Measurements from ENCODE around the gene LDLRAD4. TPM values are rescaled to one million over a fixed set of nuclear protein-coding genes. Genes with fewer than 3 reads are reported as not detected.

LDLRAD4 gene
- polyA plus RNA-seq, 3 donors = 1.7 to 8.5 (median 3.7) TPM

GRCh38 chr18:13412901-13413300, 194.3 kb downstream of the LDLRAD4 start:
- 79 to 83% (median 81%) methylated on average over 8 of the region's 8 CpGs for WGBS, 3 donors
- no peak overlapping the region for H3K27ac ChIP-seq (ENCODE audit: low read depth, low read length)

- H3K27ac ChIP-seq (ENCODE audit: low read depth, low read length) = no peak overlapping the region
- WGBS, 3 donors = 65 to 91% (median 84%) methylated on average over 2 of the region's 2 CpGs
Measured at GRCh38 chr18:13414102-13414501, 195.5 kb downstream of the LDLRAD4 start.

GRCh38 chr18:13414521-13414920, 196.0 kb downstream of the LDLRAD4 start:
- 61 to 81% (median 80%) methylated on average over 4 of the region's 4 CpGs for WGBS, 3 donors
- H3K27ac ChIP-seq (ENCODE audit: low read depth, low read length) = no peak overlapping the region

- 81 to 88% (median 87%) methylated on average over 10 to 12 of the region's 12 CpGs for WGBS, 3 donors
- H3K27ac ChIP-seq (ENCODE audit: low read depth, low read length) = no peak overlapping the region
Measured at GRCh38 chr18:13415736-13416135, 197.2 kb downstream of the LDLRAD4 start.

GRCh38 chr18:13416208-13416607, 197.6 kb downstream of the LDLRAD4 start:
- WGBS, 3 donors = 46 to 69% (median 48%) methylated on average over 7 of the region's 7 CpGs
- H3K27ac ChIP-seq (ENCODE audit: low read depth, low read length) = no peak overlapping the region

GRCh38 chr18:13416848-13417247, 198.3 kb downstream of the LDLRAD4 start:
- no peak overlapping the region for H3K27ac ChIP-seq (ENCODE audit: low read depth, low read length)
- WGBS, 3 donors = 57 to 61% (median 57%) methylated on average over 3 of the region's 3 CpGs

- WGBS, 3 donors = 77 to 84% (median 80%) methylated on average over 11 of the region's 11 CpGs
- no peak overlapping the region for H3K27ac ChIP-seq (ENCODE audit: low read depth, low read length)
Measured at GRCh38 chr18:13418013-13418710, 199.6 kb downstream of the LDLRAD4 start.

- WGBS, 3 donors = 81 to 86% (median 84%) methylated on average over 18 to 19 of the region's 19 CpGs
Measured at GRCh38 chr18:13420969-13421686, 202.6 kb downstream of the LDLRAD4 start.

GRCh38 chr18:13422541-13423147, 204.1 kb downstream of the LDLRAD4 start:
- WGBS, 3 donors = 92 to 97% (median 96%) methylated on average over 5 of the region's 5 CpGs
- no peak overlapping the region for H3K27ac ChIP-seq (ENCODE audit: low read depth, low read length)

More at GRCh38 chr18:13420969-13421686, 202.6 kb downstream of the LDLRAD4 start:
- H3K27ac ChIP-seq (ENCODE audit: low read depth, low read length) = no peak overlapping the region

- 84 to 90% (median 90%) methylated on average over 9 of the region's 9 CpGs for WGBS, 3 donors
- no peak overlapping the region for H3K27ac ChIP-seq (ENCODE audit: low read depth, low read length)
Measured at GRCh38 chr18:13423352-13423751, 204.8 kb downstream of the LDLRAD4 start.

- 81 to 93% (median 93%) methylated on average over 7 of the region's 7 CpGs for WGBS, 3 donors
- H3K27ac ChIP-seq (ENCODE audit: low read depth, low read length) = no peak overlapping the region
Measured at GRCh38 chr18:13424363-13424762, 205.8 kb downstream of the LDLRAD4 start.

GRCh38 chr18:13425357-13426091, 207.0 kb downstream of the LDLRAD4 start:
- 67 to 83% (median 76%) methylated on average over 16 of the region's 16 CpGs for WGBS, 3 donors
- no peak overlapping the region for H3K27ac ChIP-seq (ENCODE audit: low read depth, low read length)

- 64 to 67% (median 66%) methylated on average over 3 of the region's 3 CpGs for WGBS, 3 donors
- no peak overlapping the region for H3K27ac ChIP-seq (ENCODE audit: low read depth, low read length)
Measured at GRCh38 chr18:13427354-13427753, 208.8 kb downstream of the LDLRAD4 start.

- H3K27ac ChIP-seq (ENCODE audit: low read depth, low read length) = no peak overlapping the region
- 64 to 91% (median 82%) methylated on average over 3 of the region's 3 CpGs for WGBS, 3 donors
Measured at GRCh38 chr18:13428319-13428718, 209.8 kb downstream of the LDLRAD4 start.

- WGBS, 3 donors = 78 to 92% (median 92%) methylated on average over 5 of the region's 5 CpGs
Measured at GRCh38 chr18:13429016-13429415, 210.5 kb downstream of the LDLRAD4 start.

GRCh38 chr18:13429884-13430510, 211.4 kb downstream of the LDLRAD4 start:
- 88 to 91% (median 88%) methylated on average over 15 of the region's 15 CpGs for WGBS, 3 donors
- H3K27ac ChIP-seq (ENCODE audit: low read depth, low read length) = no peak overlapping the region

More at GRCh38 chr18:13429016-13429415, 210.5 kb downstream of the LDLRAD4 start:
- no peak overlapping the region for H3K27ac ChIP-seq (ENCODE audit: low read depth, low read length)

- 87 to 97% (median 95%) methylated on average over 4 of the region's 4 CpGs for WGBS, 3 donors
- H3K27ac ChIP-seq (ENCODE audit: low read depth, low read length) = no peak overlapping the region
Measured at GRCh38 chr18:13430663-13431062, 212.1 kb downstream of the LDLRAD4 start.

- H3K27ac ChIP-seq (ENCODE audit: low read depth, low read length) = no peak overlapping the region
- WGBS, 3 donors = 78 to 95% (median 93%) methylated on average over 16 of the region's 16 CpGs
Measured at GRCh38 chr18:13431886-13432285, 213.3 kb downstream of the LDLRAD4 start.
